ENCODE measurements around the gene TMIGD1. TPM values are rescaled to one million over a fixed set of nuclear protein-coding genes. Genes with fewer than 3 reads are reported as not detected.

TMIGD1 gene
- total RNA-seq, 1 experiment from 2014 or later = not detected

- Histone ChIP-seq H3K9me3 (ENCODE audit: control insufficient read depth, low read depth, low read length) (no peaks in the 10 kb centered on the region), H2AFZ (ENCODE audit: low read length) (no peak overlapping the region), H2BK12ac (ENCODE audit: insufficient read length, low read depth, low read length) (no peak overlapping the region), H2BK15ac (ENCODE audit: low read depth, low read length) (no peak overlapping the region), H3K4ac (ENCODE audit: low read depth, low read length) (no peak overlapping the region), H2AK5ac (ENCODE audit: insufficient read length, low read length) (no peak overlapping the region), H4K5ac (ENCODE audit: insufficient read length, low read depth, low read length) (no peak overlapping the region), H3T11ph (ENCODE audit: low read length) (no peak overlapping the region), H2BK5ac (ENCODE audit: insufficient read length, low read length) (no peak overlapping the region), H3K14ac (ENCODE audit: insufficient read depth, low read length) (no peak overlapping the region), H2BK120ac (ENCODE audit: low read depth, low read length, poor library complexity, severe bottlenecking) (no peak overlapping the region), H4K91ac (ENCODE audit: insufficient read length, low read depth, low read length) (no peak overlapping the region), H3K18ac (ENCODE audit: insufficient read length, low read depth, low read length) (no peak overlapping the region), H3K9ac (ENCODE audit: extremely low read depth, insufficient read length, low read length) (no peak overlapping the region), H4K20me1 (ENCODE audit: control insufficient read depth, insufficient read depth, insufficient read length) (no peaks in the 10 kb centered on the region), H3K23me2 (ENCODE audit: insufficient read length, low read depth, low read length, poor library complexity, severe bottlenecking) (no peaks in the 10 kb centered on the region), H3K79me1 (ENCODE audit: insufficient read depth, low read depth, low read length, poor library complexity, severe bottlenecking) (no peaks in the 10 kb centered on the region), H3K27me3 (ENCODE audit: insufficient read depth, low read length) (no peaks in the 10 kb centered on the region), H3K56ac (ENCODE audit: insufficient read length, low read depth, low read length) (no peak overlapping the region), H3K4me2 (ENCODE audit: insufficient read depth, insufficient read length, low read length) (no peak overlapping the region), H3K4me1 (ENCODE audit: insufficient read depth, low read length) (no peaks in the 10 kb centered on the region), H3K79me2 (ENCODE audit: insufficient read depth, low read length) (no peaks in the 10 kb centered on the region), H2BK20ac (ENCODE audit: low read depth, low read length, poor library complexity, severe bottlenecking) (no peak overlapping the region), H3K27ac (ENCODE audit: insufficient read length, low read depth, low read length) (no peak overlapping the region), H3K23ac (ENCODE audit: insufficient read length, low read depth, low read length) (no peak overlapping the region), H4K8ac (replicated peaks; ENCODE audit: insufficient read length, low read depth, low read length) (no peak overlapping the region)
- H3K9me3 Mint-ChIP-seq = no peaks in the 10 kb centered on the region
- TF ChIP-seq, protein P1, sequence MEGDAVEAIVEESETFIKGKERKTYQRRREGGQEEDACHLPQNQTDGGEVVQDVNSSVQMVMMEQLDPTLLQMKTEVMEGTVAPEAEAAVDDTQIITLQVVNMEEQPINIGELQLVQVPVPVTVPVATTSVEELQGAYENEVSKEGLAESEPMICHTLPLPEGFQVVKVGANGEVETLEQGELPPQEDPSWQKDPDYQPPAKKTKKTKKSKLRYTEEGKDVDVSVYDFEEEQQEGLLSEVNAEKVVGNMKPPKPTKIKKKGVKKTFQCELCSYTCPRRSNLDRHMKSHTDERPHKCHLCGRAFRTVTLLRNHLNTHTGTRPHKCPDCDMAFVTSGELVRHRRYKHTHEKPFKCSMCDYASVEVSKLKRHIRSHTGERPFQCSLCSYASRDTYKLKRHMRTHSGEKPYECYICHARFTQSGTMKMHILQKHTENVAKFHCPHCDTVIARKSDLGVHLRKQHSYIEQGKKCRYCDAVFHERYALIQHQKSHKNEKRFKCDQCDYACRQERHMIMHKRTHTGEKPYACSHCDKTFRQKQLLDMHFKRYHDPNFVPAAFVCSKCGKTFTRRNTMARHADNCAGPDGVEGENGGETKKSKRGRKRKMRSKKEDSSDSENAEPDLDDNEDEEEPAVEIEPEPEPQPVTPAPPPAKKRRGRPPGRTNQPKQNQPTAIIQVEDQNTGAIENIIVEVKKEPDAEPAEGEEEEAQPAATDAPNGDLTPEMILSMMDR (conservative IDR thresholded peaks at IDR 0.05) = no peak
- no peak for DNase-seq
- no peak overlapping the region for H3K4me3 Mint-ChIP-seq
- H3K4me1 Mint-ChIP-seq = peaks cover 0 to 3% of the 10 kb centered on the region in 2 experiments; a peak in 2 of 4 replicates
- no peaks in the 10 kb centered on the region; the same call in none of the 2 replicates for H3K27me3 Mint-ChIP-seq (ENCODE audit: low read depth)
- WGBS (ENCODE audit: extremely low coverage, insufficient read length, low lambda C conversion rate) = no CpG with 5 or more reads among the region's 4 CpGs
- no peak overlapping the region for H3K27ac Mint-ChIP-seq
- H3K36me3 Mint-ChIP-seq (ENCODE audit: insufficient read depth in 1 of 3, low read depth in 3 of 3) = no peaks in the 10 kb centered on the region
Measured at GRCh38 chr17:30347488-30347887, 13.6 kb upstream of the TMIGD1 start.
